HG03095 (cell line): ENCODE measurements around the gene MSLN.

Experiments used
- ATAC-seq: cut with Tn5 transposase; IDR thresholded peaks from one replicate; pipeline ENCODE4 v1.9.1; 2021; ENCODE audit warnings: moderate library complexity; ENCODE audit not compliant: unreplicated experiment

Gene MSLN

DNA sequence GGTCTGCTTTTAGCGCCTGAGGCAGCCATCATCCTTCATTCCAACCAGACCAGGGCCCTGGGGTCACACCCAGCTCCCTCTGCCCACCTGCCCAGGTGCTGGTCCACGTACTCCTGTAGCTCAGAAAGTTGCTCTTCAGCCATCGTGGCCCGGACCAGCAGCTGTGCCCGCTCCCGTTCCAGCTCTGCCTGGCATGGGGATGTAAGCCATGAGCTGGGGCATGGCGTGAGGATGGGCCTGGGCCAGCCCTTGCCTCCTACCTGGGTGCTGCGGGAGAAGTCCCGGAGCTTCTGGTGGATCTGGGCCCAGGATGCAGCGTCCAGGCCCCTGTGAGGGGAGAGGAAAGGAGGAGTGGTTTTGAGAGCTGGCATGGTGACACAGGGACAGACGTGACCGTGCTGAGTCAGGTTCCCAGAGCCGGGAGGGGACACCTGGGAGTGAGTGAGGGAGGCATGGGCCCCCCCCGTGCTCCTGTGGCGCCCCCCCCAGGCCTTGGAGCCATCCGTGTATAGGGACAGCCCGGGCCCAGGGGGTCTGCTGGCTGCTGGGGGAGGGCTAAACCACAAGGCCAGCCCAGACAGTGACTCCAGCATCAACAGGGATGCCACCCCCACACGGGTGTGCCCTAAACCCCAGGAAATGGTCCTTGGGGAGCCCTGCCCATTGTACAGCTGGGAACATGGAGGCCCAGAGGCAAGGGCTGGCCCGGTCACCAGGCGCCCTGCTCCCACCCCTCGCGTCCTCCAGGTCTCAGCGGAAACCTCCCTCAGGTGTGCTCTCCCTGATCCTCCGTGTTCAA, 37.5 kb upstream of the MSLN start:
- no peak for ATAC-seq

DNA sequence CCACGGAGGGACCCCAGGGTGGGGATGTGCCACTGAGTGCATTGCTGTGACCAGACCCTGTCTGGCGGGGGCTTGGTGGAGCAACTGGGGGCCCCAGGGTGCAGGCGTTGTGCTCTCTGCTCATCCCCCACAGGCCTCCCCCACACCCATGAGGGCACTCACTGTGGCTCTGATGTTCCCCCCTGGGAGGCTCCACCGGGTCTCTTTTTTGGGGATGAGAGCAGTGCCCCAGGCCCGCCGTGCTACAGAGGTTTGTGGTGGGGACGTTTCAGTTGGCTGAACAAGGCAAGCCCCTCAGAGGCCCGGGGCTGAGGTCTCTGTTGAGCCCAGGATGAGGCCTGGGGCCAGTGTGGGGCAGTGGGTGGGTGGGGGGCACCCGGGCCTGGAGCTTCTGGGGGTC, 36.8 kb upstream of the MSLN start:
- no peak for ATAC-seq

DNA sequence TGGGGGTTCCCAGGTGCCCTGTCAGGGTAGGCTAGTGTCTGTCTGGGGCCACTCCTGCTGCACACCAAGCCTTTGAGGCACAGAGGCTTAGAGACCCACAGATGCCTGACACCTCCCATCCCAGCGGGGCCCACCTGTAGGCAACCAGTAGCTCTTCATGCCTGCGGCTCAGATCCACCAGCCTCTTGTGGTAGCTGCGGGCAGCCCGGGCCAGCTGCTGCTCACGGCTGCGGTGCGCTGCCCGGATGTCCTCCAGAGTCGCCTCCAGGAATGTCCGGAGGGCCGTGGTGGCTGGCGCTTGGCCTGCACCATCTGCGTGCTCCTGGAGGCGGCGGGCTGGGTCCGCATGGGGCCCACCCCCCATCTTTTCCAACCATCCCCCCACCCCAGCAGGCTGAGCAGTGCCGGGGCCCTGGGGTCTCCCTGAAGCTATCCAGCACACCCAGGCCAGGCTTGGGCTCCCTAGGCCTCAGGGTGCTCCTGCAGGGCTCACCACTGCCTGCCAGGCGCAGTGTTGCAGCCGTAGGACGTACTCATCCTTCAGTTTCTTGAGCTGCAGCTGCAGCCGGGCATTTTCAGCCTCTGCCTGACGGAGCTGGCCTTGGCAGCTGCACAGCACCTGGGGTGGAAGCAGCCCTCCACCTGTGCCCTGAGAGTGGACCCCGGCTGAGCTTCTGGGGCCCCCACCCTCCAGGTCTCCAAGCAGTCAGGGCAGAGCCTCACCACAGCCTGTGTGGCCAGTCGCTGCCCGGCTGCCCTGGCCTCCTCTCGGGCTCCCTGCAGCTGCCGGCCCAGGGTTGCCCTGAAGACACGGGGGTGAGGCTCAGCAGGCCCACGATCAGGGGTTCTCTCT, 36.1 kb upstream of the MSLN start:
- no peak for ATAC-seq

- no peak for ATAC-seq
Measured at GRCh38 chr16:725041-725376, 35.5 kb upstream of the MSLN start.

DNA sequence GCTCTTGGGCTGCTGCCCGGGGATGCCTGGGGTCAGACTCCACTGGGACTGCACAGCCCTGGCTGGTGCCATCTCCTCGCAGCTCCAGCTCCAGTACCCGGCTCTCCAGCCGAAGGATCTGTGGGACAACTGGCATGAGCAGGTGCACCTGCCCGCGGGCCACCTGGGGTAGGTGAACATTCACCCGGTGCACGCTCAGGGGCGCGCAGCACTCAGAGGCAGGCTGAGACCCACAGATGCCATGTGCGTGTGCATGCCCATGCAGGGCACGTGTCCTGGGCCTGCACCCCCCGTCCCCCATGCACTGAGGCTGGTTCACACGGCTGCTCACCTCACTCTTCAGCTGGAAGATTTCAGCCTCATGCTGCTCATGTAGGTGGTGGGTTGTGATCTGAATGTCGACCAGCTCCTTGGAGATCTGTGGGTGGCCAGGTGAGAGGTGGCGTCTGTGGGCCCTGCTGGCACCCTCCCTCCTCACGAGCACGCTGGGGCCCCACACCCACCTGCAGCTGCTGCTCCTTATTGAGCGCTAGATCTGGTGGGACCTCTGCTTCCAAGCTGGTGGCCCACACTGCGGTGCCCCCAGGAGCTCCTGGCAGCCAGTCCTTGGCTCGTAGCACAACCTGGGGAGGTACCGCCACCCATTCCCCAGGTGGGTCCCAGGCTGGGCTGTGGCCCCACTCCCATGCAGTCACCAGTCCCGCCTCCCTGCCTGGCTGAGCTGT, 34.9 kb upstream of the MSLN start:
- ATAC-seq, result no peak

DNA sequence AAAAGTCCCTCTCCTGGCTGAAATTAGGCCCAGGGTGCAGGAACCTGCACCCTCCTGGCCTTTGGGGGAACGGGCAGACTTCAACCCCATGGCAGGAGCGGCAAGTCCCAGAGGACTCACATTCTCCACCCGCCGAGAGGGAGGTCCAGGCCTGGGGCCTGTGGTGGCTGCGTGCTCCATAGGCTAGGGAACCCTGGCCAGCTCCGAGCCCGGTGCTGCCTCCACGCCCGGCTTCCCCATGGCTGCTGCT, 34.4 kb upstream of the MSLN start:
- ATAC-seq, result no peak

GRCh38 chr16:726438-727290, 33.9 kb upstream of the MSLN start, which contains the start of the genes CCDC78 and HAGHL:
TSS of gene CCDC78 (minus strand) at chr16:726443. CDS start at chr16:726367, 76 bp downstream.
TSS of gene HAGHL (plus strand) at chr16:727106. CDS start at chr16:727510, 404 bp downstream.
- ATAC-seq, result no peak

DNA sequence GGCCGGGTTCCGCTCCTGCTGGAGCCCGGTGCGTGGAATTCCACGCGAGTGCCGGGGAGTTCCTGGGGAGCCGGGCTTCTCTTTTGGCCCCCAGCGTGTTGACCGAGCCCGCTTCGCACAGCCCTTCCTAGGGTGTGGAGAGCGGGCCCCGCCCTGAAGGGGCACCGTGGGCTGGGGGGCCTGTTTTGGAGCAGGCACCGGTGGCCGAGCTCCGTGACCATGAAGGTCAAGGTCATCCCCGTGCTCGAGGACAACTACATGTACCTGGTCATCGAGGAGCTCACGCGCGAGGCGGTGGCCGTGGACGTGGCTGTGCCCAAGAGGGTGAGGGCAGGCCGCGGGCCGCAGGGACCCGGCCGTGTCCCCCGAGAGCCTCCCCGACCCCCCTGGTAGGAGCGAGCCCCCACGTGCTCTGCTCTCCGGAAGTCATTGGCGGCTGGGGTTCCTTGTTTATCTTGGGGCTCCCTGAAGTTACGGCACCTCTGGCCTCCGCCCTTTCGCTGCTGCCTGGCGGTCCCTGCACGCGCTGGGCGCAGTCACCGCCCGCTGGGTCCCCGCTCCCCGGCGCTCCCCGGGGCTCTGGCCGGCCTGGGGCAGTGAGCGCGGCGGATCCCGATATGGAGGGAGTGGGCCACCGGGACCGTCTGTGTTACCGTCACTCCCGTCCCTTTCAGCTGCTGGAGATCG, 33.1 kb upstream of the MSLN start:
- no peak for ATAC-seq

DNA sequence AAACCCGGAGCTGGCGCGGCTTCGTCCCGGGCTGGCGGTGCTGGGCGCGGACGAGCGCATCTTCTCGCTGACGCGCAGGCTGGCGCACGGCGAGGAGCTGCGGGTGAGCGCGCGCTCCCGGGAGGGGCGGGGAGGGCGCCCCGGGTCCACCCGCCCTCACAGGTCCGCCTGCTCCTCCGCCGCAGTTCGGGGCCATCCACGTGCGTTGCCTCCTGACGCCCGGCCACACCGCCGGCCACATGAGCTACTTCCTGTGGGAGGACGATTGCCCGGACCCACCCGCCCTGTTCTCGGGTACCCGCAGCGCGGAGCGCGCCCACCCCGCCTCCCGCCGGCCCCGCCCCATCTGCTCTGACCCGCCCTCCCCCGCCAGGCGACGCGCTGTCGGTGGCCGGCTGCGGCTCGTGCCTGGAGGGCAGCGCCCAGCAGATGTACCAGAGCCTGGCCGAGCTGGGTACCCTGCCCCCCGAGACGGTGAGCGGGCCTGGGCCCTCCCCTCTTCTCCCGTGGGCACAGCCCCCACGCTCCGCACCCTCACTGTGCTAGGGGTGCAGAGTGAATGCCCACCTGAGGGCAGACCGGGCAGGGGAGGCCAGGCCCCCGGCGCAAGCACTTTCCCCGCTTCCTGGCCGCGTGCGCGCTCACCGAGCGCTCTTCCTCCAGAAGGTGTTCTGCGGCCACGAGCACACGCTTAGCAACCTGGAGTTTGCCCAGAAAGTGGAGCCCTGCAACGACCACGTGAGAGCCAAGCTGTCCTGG, 32.2 kb upstream of the MSLN start:
- no peak for ATAC-seq

GRCh38 chr16:728890-729744, 31.4 kb upstream of the MSLN start:
- ATAC-seq, result no peak

- no peak for ATAC-seq
Measured at GRCh38 chr16:729768-730665, 30.5 kb upstream of the MSLN start.

- ATAC-seq, result no peak
Measured at GRCh38 chr16:730666-731509, 29.6 kb upstream of the MSLN start.

GRCh38 chr16:732332-732731, 28.2 kb upstream of the MSLN start:
- ATAC-seq, result no peak

DNA sequence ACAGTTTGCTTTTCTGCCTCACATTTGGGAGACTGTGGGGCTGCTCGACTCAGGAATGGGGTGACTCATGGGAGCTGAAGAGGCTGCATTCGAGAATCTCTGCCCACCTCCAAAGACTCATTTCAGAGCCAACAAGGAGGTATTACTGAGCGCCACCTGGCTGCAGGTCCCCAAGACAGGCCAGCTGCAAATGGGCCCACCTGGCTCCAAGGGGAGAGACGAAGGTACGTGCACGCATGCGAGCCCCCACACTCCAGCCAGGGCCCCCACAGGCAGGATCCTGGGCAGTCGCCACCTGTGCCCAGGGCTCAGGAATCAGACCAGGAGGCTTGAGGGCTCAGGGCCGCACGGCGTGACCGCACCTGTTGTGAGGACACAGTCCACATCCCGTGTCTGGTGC, 27.6 kb upstream of the MSLN start:
- ATAC-seq, result no peak

DNA sequence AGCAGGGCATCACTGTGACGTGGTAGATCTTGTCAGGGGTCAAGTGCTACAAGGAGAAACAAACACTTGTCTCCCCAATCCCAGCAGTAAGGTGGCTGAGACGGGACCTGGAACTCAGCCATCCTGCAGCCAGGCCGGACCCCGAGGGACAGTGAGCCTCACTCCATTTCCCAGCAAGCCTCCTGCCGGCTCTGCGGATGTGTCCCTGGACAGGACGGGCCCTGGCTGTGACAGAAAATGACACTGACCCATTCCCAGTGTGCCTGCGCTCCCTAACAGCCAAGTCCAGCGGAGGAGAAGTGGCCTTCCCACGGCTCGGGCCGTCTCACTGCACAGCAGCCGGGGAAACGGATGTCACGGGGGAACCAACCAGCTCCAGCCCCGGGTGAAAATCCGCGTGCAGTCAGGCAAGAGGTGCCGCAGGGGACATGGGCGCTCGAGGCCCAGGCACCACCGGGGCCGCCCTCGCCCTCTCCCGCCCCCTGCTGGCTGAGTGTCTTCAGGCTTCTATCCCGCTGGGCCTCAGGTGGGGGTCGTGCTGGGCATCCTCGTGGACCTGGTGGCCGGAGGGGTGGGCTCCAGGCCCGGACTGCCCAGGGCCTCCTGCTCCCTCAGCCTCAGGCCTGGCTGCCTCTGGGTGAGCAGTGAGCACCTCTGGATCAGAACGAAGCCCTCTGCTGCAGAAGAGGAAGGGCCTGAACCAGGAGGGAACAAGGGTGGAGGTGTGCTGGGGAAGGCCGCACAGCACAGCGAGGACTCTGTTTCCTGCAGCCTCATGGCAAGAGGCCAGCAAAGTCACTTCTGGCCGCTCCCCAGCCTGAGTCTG, 26.9 kb upstream of the MSLN start:
- ATAC-seq, result no peak
